Stimulated activated CD4-positive, alpha-beta T cell treated with anti-CD3 and anti-CD28 coated beads, Interleukin-12 subunit alpha, Interleukin-12 subunit beta, amount 100 ng/mL, for 24 hours (primary cell): ENCODE results near the gene XPNPEP3.
"Not testable (repeated sequence)": the region's sequence is repeated elsewhere in the genome, so short reads cannot be mapped to it uniquely, and the experiment has no call there.

Experiments used
- DNase-seq, 2 experiments: peaks; one replicate each; pipeline ENCODE4 v3.0.0-alpha.2; 2020; ENCODE audit warnings: low read depth in 2 of 2

Gene XPNPEP3

DNA sequence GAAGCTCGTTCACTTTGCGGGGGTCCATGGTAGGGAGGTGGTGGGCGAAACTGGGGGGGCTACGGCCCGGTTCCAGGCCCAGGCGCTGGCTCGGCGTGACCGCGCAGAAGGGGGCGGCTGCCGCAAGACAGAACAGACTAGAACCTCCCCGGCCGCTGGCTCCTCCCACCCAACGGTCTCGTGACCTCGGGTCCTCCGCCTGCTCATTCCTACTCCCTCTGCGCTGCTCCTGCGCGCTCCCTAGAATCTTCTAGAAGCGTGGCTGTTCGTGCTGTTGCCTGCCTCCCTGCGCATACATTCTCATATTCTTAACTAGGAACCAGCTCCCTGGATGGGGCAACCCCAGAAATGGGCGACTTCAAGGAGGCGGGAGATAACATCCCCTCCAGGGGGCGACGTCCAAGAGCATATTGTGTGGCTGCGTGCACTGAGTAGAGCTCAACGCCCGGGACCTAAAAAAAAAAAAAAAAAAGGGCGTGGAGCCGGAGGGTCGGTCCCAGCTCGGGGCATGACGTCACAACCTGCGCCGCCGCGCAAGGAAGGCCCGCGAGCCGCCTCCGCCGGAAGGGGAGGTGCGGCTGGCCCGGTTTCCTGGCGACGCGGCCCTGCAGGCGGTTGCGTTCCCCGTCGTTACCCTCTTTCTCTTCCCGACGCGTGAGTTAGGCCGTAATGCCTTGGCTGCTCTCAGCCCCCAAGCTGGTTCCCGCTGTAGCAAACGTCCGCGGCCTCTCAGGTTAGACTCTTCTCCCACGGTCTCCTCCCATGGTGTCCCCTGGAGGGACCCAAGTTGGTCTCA lies at the start of gene XPNPEP3, which contains the start of gene ST13:
Gene XPNPEP3 (plus strand): TSS at position 636 of the 796 bp plus-strand sequence. CDS start 34 bp downstream, at position 670.
Gene ST13 (minus strand): TSS at position 127 of the 796 bp plus-strand sequence. CDS start 99 bp downstream, at position 28.
- DNase-seq, result peak; percentile 95 to 96

DNA sequence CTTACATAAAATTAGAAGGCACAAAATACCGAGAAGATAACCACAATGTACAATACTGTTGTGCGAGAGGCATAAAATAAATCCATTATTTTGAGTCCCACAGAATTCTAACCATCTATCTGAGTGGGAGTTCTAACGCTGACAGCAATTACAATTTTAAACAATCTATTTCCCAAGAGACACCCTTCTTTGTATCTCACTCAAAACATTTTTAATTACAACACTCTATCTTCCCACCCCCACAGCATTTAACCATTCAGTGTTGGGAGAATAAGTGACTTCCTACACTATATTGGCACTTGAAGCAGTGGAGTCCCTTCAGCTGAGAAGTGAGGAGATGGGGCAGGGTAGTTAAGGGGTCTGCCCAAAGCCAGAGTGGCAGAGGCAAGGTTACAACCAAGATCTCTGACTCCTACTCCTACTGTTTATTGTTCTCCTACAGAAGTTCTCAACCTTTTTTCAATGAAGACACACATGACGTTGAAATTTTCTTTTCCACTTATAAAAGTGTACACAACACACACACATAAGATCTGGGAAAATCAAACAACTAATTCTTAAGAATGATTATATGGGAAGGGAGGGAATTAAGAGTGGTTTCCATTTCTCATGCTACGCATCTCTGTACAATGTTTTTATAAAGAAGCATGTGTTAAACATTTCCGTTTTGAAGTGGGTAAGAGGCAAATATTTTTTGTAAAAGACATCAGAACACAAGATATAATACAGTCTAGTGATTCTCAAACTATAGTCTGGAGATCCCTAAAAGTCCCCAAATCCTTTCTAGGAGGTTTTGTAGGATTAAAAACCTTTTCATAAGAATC lies 48.7 kb upstream of the XPNPEP3 start:
- no peak for DNase-seq

DNA sequence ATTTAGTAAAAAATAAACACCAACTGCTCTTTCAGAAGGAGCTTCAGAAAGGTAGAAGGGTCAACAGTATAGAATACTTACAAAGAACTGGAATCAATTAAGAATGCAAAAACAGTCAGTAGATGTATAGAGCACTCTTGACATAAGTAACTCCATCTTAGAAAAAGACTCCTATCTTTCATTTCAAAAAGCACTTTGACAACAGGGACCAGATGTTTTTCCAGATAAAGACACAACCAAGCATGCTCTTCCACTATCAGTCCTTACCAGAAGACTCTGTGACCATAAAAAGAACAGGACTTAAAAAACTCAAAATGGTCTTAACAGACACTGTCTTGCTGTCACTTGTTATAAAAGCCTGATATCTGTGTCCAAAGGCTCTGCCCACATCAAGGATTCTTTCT lies 43.0 kb upstream of the XPNPEP3 start:
- DNase-seq, result no peak

DNA sequence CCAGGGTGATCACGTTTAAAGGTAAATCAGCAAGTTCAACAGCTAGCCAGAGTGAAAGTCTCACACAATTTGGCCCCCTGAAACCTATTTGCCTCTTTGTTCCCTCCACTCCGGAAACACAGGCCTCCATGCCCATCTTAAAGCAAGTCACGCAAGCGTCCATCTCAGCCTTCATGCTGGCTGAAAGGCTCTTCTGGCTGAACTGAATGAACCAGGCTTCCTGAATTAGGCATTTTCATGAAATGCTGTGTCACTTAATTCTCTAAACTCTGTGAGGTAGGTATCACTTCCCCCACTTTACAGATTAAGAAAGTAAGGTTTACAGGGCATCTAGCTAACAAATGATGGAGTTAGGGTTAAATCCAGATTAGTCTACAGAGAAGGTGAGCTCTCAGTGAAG lies 39.2 kb upstream of the XPNPEP3 start:
- no peak for DNase-seq

DNA sequence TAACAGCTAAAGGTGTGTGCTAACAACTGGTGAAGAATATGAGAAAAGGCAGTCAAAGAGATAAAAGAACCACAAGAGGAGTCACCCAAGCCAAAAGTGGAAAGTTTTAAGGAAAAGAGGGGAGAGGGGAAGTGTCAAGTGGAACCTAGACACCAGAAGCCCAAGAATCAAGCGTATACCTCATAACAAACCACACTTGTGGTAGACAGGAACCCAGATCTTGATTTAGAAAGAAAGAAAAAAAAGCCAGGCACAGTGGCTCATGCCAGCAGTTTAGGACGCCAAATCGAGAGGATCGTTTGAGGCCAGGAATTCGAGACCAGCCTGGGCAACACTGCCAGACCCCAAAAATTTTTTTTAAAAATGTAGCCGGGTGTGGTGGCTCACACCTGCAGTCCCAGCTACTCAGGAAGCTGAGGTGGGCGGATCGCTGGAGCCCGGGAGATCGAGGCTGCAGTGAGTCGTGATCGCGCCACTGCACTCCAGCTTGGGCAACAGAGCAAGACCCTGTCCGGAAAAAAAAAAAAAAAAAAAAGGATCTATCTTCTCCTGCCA lies 38.7 kb upstream of the XPNPEP3 start:
- peak in 1 of 2 experiments; percentile 2 for DNase-seq

DNA sequence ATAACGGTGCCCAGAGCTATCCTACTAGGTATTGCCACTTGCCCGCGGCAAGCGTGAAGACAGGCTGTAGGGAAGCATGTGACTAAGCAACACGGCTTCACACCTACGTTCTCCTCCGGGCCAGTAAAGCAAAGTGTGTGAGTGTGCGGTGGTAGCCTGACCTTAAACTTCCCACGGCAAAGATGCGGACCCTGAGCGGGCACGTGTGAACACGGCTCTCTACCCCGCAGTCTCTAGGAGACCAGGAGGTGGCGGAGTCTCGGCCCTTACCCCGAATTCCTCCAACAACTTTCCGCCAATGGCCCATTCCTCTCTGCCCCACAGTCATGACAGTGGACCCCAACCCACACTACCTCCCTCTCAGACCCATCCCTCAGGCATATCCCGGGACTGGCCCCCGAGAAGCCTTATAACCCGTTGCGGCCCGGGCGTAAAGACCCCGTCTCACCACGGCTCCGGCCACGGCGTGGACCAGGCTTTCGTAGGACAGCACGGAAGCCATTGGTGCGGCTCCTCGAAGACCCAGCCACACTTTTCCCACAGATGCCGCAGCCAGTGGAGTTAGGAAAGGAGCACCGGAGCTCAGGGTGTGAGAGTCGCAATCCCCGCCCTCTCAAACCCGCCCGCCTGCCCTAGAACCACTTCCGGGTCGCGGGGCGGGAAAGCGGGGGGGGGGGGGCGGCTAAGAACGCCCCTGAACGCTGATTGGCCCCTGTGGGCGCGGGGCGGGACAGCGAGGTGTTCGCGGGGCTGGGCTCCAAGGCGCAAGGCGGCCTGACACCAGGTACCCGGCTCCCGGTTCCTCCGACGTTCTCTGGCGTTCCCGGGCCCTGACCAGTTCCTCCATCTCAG lies 38.0 kb upstream of the XPNPEP3 start, which contains the start of gene SLC25A17:
Gene SLC25A17 (minus strand): TSS at position 600 of the 852 bp plus-strand sequence. CDS start 98 bp downstream, at position 502.
- peak; percentile 69 to 80 for DNase-seq

DNA sequence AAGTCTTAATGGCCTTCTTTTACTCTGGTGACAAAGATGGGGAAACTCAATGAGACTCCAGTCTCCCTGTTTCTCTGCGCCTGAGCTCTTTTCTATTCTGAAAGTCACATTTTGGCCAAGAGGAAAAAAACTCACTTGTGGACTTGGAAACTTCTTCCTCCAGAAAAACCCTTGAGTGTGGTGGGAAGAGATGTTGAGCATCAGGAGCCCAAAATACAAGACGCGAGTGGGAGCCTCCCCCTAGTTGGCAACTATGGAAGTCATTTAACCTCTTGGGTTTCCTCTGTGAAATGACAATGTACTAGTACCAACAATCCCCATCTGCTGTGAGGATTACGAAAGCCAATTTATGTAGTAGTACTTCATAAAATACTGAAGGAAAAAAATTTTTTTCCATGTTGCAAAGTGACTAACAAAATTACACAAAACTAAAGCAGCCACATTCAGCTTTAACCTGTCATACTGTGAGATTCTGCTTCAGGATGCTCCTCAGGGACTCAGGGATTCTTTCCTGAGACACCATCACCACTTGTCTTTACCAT lies 37.3 kb upstream of the XPNPEP3 start:
- DNase-seq, result no peak

DNA sequence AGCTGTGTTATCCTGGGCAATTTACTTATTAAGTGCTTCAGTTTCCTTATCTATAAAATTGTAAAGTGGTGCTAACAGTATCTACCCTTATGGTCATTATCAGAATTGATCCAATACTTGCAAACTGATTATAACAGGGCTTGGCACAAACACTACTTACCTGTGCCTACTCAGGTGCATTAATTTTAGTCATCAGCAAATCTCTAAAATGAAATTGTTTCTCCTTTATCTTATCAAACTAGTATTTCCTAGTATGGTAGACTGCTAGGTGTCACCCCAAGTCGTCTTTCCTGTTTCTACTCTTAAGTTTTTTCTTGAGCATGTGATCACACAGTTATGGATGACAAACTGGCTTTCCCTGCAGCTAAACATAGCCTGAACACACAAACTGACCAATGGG lies 33.5 kb upstream of the XPNPEP3 start:
- no peak for DNase-seq

DNA sequence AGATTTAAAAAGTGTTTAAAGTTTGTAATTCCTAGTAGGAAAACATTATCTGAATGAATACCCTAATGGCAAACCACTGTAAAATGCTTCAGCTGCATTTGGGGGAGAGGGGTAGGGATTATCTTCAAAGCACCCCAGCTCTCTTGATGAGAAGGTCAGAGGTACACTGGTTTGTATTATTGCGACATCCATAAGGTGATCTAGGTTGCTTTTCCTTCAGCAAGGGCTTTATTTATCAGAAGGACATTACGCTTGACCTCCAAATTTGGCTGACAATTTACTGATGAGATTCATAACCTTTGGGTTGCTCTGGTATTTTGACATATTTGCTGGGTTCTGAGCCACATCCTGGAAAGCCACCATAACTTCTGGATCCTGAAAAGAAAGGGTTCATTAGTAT lies 30.7 kb upstream of the XPNPEP3 start:
- not testable (repeated sequence) for DNase-seq

DNA sequence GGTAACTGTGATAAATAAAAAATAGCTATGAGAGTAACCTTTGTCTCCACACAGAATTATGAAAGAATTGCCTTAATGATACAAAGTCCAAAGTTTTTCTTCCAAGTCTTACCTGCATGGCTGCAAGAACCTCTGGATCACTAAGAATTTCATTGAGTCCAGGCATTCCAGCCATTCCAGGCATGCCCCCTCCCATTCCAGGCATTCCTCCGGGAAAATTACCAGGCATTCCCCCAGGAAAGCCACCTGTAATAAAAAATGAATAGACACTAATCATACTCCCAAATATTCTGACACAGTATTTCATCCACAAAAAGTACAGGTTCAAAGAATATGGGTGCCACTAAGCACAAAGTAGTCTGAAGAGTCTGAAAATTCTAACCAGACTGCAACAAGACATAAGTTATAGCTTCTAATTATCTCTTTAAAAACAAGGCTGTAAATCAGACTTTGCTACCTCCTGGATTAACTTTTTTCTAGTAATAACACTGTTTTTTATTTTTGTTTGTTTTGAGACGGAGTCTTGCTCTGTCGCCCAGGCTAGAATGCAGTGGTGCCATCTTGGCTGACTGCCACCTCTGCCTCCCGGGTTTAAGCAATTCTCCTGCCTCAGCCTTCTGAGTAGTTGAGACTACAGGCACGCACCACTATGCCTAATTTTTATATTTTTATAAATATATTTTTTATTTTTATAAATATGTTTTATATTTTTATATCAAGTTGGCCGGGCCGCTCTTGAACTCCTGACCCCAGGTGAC lies 29.8 kb upstream of the XPNPEP3 start:
- DNase-seq, result no peak

DNA sequence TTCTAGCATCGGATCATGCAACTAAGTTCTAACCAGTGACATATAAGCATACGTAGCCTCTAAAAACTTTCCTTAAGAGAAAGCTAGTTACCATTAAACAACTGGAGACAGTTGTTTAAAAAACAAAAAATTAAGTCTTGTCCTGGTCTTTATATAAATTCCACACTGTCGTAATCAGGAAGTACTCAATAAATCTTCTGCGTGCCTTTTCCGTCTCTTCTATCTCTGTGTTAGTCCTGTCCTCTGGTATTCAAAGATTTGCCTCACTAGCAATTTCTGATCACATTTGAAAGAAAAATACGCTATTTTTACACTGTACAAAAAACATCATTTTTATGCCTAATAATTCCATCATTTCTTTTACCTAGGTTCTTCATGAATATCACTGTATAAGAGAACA lies 27.8 kb upstream of the XPNPEP3 start:
- no peak for DNase-seq

DNA sequence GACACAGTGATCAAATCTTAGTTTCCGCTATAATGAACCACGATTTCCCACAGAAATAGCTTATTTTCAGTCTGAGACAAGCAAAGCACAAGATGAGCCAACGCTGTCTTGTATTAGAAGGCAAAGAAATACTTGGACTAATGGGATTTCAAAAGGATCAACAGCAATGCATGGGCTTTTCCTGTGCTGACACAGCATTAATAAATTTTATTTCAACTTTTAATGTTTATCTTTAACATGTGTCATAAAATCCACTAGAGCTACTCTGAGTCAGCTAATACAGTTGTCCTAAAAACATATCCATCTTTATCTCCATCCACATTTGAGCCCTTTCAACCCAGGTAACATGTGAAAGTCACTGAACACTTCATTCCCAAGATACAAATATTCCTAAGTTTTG lies 22.3 kb upstream of the XPNPEP3 start:
- DNase-seq, result no peak

DNA sequence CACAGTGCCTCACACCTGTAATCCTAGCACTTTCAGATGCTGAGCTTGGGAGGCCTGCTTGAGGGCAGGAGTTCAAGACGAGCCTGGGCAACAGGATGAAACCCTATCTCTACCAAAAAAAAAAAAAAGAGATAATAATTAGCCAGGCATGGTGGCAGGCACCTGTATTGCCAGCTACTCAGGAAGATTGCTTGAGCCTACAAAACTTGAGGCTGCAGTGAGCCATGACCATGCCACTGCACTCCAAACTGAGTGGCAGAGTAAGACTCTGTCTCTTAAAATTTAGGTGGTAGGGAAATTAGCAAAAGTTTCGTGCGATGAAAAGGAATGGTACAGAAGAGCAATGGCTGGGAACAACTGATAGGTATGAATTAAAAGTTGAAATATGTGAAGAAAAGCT lies 18.5 kb upstream of the XPNPEP3 start:
- no peak for DNase-seq

DNA sequence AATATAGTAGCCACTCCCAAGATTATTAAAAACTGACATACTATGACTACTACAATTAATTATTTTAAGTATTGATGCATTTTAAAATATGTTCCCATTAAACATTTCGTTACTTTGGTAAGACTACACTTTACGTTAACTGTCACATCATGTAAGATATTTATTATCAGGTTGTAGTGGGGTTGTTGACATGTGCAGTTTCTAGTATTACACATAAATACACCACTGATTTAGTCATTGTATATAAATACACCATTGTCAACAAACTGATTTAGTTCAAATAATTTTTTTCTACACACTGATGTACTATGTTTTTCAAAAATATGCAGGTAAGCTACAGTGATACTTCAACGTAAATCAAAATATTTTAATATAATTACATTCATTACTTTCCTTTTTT lies 12.0 kb upstream of the XPNPEP3 start:
- DNase-seq, result no peak

DNA sequence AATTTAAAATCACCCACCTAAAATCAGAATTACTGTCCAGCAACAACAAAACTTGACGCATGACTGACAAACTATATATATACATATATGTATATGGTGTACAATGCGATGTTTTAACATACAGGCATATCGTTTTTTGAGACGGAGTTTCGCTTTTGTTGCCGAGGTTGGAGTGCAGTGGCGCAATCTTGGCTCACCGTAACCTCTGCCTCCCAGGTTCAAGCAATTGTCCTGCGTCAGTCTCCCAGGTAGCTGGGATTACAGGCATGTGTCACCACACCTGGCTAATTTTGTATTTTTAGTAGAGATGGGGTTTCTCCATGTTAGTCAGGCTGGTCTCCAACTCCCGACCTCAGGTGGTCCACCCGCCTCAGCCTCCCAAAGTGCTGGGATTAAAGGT lies 11.1 kb upstream of the XPNPEP3 start:
- DNase-seq, result not testable (repeated sequence)

DNA sequence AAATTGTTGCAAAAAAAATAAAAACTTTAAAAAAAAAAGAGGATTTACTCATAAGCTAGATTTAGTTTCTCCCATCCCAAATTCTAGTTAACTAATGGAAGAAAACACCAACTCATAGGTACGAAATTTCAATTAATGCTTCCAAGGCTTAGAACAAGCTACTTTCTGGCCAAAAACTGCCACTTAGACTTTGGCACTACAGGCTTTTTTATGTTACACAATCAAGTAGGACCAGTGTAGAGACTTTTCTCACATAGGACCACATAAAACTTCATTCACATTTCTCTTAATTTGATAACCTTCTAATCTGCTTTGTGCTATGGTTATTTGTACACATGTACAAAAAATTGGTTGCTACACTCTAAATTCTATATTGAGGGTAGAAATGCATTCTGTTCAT lies 3.6 kb upstream of the XPNPEP3 start:
- no peak for DNase-seq

DNA sequence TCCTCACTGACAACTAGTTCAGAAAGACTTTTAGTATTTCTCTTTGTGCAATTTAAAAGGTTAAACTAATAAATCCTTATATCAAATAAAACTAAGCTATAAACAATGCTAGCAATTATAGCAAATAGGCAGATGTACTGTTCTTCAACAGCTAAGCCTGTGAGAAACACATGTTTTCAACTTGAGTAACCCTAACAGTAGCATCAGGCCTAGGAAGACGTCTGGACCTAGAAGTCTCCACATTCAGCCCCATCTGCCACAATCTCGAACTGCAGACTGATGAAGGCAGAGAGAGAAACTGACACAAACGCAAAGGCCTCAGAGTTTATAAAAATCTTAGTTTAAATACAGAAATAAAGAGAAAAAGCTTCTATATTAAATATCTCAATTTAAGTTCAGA lies 3.0 kb upstream of the XPNPEP3 start:
- no peak for DNase-seq

DNA sequence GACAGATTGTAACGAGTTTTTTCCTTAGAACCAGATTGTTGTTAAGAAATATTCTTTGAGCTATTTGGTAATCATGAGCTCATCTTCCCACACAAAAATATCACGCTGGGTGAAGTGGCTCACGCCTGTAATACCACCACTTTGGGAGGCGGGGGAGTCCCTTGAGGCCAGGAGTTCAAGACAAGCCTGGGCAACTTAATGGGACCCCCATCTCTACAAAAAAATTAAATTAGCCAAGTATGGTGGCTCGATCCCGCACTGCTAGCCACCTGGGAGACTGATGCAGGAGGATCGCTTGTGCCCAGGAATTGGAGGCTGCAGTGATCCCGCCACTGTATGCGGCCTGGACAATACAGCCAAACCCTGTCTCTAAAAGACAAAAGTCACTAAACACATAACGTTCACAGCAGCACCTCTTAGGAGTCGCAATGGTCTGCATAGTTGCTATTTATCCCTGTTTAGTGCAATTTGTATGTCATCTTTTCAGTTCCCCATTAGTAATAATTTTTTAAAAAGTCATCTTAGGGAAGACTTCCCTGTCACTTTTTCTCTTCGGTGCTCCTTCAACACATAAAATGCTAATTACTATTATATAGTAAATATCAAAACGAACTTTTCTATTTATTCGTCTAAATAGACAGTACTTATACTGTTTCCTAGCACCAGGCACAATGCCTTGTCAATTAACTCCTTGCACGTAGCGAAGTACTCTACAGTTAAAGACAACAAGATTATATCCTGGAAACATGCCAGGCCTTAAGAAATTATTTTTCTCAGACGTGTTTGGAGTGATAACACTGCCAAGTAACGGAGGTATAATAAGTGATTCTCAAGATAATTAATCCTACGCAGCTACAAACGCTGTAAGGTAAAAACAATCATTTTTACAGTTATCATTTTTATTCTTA lies 1.6 kb upstream of the XPNPEP3 start:
- DNase-seq, result no peak

DNA sequence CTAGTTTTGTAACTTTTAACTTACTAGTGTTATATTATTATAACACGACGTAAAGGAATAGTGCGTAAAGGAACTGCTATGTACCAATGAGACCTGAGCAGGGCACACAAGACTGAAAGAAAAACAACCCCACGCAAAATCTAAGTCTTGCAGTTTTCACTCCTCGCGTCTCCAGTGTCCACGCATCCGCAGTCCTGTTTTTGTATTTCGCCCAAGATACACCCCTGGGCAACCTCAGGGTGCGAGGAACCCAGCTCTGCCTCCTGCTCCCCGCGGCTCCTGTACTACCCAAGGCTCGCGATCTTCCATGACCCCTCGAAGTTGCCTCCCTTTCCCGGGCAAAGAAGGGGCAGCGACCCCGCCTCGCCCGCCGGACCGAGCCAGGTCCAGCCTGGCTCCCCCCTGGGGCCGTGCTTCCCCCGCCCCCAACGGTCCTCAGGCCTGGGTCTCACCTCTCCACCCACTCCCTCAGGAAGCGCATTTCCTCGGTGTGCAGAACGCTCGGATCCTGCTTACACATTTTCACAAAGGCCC lies 902 bp upstream of the XPNPEP3 start:
- DNase-seq, result peak; percentile 5
